HG02642 (cell line): Measurements from ENCODE around the gene PIK3R2.

ENCODE experiments used
- ATAC-seq: cut with Tn5 transposase; IDR thresholded peaks from one replicate; pipeline ENCODE4 v1.9.1; 2021; ENCODE audit warnings: mild to moderate bottlenecking; ENCODE audit not compliant: unreplicated experiment, poor library complexity

Gene PIK3R2

DNA sequence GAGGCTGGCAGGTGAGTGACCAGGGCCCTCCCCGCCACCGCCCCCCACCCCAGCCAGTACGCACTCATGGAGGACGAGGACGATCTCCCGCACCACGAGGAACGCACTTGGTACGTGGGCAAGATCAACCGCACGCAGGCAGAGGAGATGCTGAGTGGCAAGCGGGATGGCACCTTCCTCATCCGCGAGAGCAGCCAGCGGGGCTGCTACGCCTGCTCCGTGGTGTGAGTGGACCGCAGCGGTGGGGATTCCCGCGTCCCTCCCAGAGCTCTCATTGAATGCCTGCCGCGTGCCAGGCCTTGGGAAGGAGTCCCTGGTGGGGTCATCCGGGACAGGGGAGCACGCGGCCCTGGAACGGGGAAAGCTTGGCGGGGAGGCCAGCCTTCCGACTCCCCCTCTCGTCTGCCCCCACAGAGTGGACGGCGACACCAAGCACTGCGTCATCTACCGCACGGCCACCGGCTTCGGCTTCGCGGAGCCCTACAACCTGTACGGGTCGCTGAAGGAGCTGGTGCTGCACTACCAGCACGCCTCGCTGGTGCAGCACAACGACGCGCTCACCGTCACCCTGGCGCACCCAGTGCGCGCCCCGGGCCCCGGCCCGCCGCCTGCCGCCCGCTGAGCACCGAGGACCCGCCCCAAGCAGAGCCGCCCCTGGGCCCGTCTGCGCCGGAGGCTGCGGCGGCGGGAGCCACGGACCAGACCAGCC, 15.9 kb downstream of the PIK3R2 start:
- ATAC-seq, result no peak

DNA sequence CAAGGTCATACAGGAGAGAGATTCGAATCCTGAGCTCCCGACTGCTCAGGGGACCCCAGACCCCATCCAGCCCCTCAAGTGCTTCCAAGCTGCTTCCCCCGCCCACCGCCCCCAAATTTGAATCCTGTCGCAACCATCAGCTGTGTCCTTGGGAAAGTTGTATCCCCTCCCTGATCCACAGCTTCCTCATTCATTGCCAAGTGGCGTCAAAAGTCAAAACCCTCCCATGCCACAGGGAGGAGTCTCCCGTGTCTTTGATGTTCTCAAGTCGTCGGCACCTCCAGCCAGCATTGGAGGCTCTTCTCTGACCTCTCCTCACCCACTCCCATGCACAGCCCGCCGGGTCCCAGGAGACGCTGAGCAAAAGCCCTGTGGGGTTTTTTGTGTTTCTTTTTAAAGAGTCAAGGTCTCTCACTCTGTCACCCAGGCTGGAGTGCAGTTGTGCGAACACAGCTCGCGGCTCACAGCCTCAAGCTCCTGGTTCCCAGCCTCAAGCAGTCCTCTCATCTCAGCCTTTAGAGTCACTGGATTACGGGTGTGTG, 17.8 kb downstream of the PIK3R2 start:
- ATAC-seq, result no peak

DNA sequence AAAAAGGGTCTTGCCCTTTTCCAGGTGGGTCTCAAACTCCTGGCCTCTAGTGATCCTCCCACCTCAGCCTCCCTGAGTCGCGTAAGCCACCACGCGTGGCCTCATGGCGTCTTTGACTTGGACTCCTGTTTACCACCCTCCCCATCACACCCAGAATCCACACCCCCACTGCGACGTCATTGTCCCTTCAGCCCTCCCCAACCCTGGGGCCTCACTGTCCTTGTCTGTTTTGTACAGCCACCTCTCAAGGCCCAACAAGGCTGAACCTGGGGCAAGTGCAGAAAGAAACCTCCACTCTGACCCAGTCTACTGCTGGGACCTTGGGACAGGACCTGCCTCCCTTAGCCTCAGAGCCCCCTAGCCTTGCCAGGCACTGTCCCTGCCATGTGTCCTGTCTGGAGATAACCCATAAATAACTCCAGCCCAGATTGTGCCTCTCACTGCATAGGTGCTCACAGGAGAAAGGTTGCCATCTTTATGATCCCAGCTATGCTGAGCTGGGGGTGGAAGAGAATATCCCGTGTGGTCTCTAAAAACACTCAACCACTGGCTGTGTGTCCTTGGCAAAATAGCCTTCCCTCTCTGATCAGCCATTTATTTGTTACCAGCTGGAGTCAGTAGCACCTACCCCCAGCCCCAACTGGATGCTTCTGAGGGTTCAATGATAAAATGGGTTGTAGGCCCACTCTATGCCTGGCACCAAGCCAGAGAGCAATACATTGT, 18.8 kb downstream of the PIK3R2 start:
- no peak for ATAC-seq

DNA sequence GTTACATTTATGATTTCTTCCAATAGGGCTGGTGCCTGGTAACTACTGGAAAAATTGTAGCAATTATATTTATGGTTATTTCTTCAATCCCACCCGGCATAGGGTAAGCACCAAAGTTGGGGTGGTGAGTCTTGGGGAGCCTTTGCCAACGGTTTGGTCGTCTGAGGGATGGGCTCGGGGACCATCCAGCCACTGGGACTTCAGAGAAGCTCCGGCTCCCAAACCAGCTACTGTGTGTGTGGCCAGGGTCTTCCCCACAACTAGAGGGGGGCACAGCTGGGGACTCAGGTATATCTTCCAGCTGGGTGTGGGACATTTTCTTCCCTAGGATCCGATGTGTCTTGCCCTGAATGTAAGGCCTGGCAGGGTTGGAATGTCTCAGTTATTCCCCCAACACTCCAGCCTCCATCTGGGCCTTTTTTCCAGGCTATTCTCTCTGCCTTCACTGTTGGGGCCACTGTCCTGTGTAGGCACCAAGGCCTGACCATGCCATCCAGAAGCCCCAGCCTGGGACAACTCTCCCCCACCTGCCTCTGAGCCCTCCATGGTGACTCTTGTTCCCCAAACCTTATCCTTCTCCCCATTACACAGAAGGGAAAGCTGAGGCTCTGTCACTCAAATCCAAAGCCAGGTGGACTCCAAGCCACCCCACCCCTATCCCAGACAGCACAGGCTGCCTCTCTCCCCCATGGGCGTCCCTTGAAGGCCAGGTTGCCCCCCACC, 19.5 kb downstream of the PIK3R2 start:
- no peak for ATAC-seq

DNA sequence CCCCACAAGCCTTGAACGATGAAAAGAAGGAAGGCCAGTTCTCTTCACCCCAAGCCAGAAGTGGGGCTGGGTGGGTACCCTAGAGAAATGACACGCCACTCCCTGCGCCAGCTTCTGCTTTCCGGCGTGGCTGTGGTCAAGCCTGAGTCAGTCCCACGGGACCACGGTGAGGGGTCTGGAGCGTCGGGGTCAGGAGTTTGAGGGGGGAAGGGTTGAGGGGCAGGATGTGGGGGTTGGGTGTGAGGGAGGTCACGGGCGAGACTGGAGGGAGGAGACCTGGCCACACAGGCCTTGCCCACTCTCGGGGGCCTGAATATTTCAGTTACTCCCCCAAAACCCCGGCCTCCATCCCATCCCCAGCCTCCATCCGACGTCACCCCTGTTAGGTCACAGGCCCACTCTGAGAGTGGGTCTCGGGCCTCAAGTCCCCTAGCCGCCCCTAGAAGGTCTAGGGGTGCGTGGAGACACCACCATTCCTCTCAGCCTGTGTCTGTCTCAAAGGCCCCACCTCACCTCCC, 20.1 kb downstream of the PIK3R2 start:
- ATAC-seq, result peak; percentile 4

DNA sequence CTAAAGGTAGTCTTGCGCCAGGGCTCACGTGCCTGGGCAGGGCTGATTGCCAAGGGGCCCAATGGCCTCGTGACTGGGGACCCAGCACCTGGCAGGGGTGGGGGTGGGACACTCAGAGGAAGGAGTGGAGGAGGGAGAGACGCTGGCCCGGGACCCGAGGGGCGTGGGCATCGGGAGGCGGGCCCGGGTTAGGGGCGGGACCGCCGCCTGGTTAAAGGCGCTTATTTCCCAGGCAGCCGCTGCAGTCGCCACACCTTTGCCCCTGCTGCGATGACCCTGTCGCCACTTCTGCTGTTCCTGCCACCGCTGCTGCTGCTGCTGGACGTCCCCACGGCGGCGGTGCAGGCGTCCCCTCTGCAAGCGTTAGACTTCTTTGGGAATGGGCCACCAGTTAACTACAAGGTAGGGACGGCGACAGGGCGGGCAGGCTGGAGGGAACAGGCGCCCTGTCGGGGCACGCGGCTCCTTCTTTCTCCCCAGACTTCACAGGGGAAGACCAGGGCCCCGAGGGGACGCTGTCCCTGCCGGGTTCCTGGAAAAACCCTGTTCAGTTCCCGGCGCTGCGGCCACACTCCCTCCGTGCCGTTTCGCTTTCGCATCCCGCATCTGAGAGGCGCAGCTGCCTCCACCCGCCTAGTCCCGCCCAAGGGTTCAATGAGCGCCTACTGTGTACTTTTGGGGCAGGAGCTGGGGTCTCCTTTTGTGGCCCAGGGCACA, 20.8 kb downstream of the PIK3R2 start, which contains the start of gene IFI30:
IFI30 (plus strand) TSS at position 242 of the 717 bp plus-strand sequence; CDS start at position 271, 29 bp downstream.
- peak; percentile 61 for ATAC-seq

DNA sequence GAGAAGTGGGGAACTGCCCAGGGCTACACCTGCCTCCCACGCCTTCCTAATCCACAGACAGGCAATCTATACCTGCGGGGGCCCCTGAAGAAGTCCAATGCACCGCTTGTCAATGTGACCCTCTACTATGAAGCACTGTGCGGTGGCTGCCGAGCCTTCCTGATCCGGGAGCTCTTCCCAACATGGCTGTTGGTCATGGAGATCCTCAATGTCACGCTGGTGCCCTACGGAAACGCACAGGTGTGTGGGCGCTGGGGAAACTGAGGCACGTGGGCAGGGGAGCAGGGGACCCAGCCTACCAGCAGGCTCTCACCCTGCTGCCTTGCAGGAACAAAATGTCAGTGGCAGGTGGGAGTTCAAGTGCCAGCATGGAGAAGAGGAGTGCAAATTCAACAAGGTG, 22.0 kb downstream of the PIK3R2 start:
- no peak for ATAC-seq

DNA sequence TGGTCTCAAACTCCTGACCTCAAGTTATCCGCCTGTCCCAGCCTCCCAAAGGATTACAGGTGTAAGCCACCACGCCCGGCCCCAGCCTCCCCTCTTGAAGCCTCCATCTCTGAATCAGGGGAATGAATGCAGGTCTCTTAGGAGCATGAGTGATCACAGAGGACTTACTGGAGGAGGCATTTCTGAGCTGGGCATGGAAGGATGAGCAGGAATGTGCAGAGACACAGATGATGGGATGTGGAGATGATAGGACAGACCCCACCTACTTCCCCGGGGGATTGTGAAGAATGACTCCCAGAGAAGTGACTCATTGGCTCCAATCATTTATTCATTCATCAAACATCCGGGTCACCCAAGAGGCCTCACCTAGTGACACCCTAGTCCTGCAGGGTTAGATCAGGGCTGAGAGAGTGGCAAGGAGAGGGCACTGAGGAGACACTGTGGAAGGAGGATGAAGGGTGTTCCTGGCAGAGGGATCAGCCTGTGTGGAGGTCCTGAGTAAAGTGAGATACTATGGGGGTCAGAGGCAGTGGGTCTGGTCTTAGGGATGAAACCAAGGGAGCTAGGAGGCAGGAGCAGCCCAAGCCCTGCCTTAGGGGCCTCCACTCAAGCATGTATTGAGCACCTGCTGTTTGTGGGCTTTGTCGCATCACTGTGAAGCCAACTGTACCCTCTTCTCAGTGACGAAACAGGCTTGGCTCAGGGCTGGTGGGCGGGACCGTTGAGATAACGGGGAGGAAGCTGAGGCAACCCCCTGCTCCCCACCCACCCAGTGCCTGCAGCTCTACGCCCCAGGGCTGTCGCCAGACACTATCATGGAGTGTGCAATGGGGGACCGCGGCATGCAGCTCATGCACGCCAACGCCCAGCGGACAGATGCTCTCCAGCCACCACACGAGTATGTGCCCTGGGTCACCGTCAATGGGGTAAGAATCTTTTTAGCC, 23.7 kb downstream of the PIK3R2 start:
- ATAC-seq, result no peak

DNA sequence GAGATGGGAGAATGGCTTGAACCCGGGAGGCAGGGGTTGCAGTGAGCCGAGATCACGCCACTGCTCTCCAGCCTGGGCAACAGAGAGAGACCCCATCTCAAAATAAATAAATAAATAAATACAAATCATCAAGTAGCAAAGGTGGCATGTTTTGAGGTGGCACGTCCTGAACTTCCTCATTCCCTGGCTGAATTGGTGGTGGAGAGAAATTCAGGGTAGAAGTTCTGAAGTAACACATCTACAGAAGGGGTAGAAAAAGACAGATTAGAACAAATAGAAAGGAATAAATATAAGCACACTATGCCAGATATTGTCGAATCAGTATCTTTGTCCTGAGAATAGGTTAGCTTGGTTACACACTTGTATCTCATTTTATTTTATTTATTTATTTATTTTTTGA, 27.0 kb downstream of the PIK3R2 start:
- ATAC-seq, result no peak

DNA sequence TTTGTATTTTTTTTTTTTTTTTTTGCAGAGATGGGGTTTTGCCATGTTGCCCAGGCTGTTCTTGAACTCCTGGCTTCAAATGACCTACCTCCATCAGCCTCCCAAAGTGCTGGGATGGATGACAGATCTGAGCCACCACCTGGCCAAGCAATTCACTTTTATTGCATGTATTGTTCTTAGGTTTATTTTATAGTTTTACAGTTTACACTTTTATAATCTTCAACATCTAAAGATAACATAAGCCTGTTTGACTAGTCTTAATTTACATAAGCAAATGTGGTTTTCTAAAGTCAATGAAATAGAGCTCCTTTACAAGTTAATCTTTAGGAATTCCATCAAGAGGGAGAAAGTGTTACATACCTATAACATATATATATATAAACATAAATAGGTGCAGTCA, 30.6 kb downstream of the PIK3R2 start:
- ATAC-seq, result no peak

DNA sequence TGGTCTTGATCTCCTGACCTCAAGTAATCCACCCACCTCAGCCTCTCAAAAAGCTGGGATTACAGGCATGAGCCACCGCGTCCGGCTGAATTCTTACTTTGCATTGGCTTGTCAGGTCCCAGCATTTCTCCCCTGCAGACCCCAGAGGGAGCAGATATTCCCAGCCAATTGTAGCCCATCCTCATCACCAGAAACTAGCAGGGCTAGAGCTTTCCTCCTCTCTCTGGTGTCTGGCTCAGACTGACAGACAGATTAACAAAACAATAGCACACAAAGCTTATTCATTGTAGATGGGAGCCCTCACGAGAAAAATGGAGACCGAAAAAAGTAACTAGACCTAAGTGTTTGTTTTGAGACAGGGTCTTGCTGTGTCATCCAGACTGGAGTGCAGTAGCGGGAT, 32.6 kb downstream of the PIK3R2 start:
- no peak for ATAC-seq

DNA sequence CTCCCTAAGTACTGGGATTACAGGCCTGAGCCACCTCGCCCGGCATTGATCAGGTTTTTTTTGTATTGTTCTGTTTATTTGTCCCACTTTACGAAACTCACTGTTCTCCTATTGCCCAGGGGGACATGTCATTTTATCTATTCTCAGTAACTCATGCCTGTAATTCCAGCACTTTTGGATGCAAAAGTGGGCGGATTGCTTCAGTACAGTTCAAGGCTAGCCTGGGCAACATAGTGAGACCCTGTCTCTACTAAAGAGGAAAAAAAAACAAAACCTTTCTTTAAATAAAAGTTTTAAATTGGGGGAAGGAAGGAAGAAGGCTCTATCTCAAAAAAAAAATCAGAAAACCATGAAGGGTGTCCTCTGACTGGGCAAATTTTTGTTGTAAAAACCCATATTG, 37.3 kb downstream of the PIK3R2 start:
- no peak for ATAC-seq

DNA sequence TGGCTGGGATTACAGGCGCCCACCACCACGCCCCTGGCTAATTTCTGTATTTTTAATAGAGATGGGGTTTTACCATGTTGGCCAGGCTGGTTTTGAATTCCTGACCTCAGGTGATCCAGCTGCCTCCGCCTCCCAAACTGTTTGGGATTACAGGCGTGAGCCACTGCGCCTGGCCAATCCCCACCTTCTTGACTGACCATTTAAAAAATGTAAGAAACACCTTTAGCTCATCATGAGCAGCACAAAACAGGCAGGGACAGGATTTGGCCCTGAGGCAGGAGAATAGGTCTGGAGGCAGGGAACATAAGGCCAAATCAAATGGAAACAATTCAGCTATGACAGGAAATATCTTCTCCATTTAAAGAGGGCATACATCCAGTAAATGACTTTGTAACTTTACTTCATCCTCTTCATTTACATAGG, 38.7 kb downstream of the PIK3R2 start:
- ATAC-seq, result no peak

DNA sequence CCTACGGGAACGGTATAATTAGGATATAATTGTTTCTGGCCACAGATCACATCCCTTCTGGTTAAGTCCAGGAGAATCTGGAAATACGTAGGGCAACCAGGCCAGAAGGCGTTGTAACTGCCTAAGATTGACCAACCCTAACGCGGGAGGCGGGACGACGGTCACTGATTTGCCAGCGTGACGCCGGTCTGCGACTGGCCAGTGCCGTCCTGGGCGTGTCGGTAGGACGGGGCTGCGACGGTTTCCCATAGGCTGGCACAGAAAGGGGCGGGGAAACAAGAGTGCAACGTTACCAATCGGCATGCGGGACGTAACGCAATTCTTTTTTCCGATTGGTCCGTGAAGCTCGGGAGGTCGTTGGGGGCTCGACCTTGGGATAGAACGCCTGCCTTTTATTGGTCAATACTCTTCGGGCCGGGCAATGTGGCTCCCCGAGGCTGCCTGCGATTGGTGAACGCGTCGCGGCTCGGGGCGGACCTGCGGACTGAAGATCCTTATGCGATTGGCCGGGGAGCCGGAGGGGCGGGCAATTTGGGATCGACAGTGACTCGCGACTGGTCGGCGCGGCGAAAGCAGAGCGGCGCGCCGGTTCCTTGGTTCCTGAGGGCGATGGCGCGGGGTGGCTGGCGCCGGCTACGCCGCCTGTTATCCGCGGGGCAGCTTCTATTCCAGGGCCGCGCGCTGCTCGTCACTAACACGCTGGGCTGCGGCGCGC, 39.9 kb downstream of the PIK3R2 start, which contains the start of gene MPV17L2:
MPV17L2 (plus strand) TSS at position 546 of the 715 bp plus-strand sequence; CDS start at position 610, 64 bp downstream.
- peak; percentile 91 for ATAC-seq

DNA sequence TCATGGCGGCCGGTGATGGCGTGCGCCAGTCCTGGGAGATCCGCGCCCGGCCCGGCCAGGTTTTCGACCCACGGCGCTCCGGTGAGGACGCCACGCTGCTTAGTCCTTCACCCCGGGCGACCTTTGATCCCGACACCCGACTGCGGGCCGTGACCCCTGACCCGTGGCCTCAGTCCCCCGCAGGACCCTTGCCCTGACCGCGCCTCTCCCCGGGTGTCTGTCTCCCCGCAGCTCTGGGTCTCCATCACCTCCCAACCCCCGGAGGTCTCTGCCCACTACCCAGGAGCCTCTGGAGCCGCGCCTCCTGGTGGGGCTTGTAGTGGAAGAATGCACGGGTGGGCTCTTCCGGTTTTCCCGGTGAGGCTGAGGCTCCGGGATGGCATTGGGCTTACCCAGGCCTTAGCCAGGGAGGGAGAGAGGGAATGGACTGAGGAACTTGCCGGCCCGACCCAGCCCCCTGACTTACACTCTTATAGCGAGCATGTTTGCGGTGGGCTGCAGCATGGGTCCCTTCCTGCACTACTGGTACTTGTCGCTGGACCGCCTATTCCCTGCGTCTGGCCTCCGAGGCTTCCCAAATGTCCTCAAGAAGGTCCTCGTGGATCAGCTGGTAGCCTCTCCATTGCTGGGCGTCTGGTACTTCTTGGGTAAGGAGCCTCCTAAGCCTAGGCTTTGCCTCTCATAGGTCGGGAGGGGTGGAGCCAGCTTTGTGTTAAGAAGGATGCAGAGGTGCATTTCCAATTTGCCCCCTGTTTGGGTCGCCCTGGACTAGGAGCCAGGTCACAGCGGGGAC, 40.6 kb downstream of the PIK3R2 start:
- ATAC-seq, result peak; percentile 11

DNA sequence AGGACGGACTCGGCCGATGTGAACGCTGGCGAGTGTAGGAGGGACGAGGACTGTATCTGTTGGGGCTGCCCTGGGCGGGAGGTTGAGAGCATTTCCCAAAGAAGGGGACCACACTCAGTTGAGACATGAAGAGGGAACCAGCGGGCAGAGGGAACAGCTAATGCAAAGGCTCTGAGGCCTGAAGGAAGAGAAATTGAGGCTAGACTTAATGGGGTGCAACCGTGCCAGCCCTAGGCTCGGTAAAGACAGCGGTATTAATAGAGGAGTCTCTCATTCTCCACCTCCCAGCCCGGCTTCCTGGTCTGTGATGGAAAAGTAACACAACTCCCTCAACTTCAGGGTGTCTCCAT, 41.2 kb downstream of the PIK3R2 start:
- no peak for ATAC-seq

DNA sequence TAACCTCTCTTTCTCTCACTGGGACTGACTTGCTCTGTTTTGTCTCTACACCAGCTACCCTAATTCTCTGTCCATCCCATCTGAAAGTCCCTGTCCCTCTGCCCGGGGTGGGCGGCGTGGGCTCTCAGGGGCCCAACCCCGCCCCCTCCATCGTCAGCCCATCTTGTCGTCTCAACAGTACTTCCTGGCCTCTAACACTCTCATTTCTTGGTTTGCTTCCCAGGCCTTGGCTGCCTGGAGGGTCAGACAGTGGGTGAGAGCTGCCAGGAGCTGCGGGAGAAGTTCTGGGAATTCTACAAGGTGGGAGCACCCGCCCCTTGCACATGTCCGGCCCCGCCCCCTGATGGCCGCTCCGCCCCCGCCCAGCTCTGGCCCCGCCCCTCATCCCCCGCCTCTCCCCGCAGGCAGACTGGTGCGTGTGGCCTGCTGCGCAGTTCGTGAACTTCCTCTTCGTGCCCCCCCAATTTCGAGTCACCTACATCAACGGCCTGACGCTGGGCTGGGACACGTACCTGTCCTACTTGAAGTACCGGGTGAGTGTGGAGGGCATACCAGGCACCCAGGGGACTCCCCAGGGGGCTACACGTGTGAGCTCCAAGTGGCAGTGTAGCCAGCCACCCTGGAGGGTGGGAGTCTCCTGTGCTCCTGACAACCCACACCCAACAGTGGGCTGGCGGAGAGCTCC, 41.7 kb downstream of the PIK3R2 start:
- no peak for ATAC-seq
